ENCODE measurements around the gene NHLRC4. TPM values are rescaled to one million over a fixed set of nuclear protein-coding genes. Genes with fewer than 3 reads are reported as not detected.
A peak's percentile ranks its signal among the peaks of the same experiment; 100 is the strongest.

Gene NHLRC4
- total and polyA plus RNA-seq, 12 donors = 0.57 to 22.3 (median 6.3) TPM

GRCh38 chr16:543301-544164 lies 23.3 kb upstream of the NHLRC4 start:
- H3K27ac ChIP-seq = no peak overlapping the region
- peaks cover 0 to 4% of the 10 kb centered on the region in 2 donors for H3K4me1 ChIP-seq (replicated peaks in 1 of 2)
- intact Hi-C loops (cut with DNase I) = loop anchor here in 1 of 2 donors (5.0 kb wide), 1 partner anchor 39 kb away; no protein-coding TSS in a partner anchor
- no peak for DNase-seq
- no peaks in the 10 kb centered on the region for H3K9me3 ChIP-seq (replicated peaks in 1 of 3)
- no peak for TF ChIP-seq CTCF (IDR thresholded peaks at IDR 0.05)
- no peak for TF ChIP-seq POLR2A (IDR thresholded peaks at IDR 0.05)
- no peaks in the 10 kb centered on the region for H3K27me3 ChIP-seq
- H3K4me3 ChIP-seq = no peak overlapping the region
- H3K36me3 ChIP-seq (replicated peaks in 1 of 2) = peaks cover 0 to 2% of the 10 kb centered on the region in 2 donors
- WGBS, 4 donors = 90 to 95% (median 92%) methylated on average over 25 to 51 of the region's 51 CpGs

GRCh38 chr16:544517-544916 lies 22.3 kb upstream of the NHLRC4 start:
- TF ChIP-seq CTCF (IDR thresholded peaks at IDR 0.05) (no peak), POLR2A (IDR thresholded peaks at IDR 0.05) (no peak)
- WGBS, 4 donors = 87 to 93% (median 91%) methylated on average over 23 to 46 of the region's 46 CpGs
- H3K27me3 ChIP-seq = no peaks in the 10 kb centered on the region
- no peak overlapping the region for H3K27ac ChIP-seq
- H3K4me1 ChIP-seq (replicated peaks in 1 of 2) = peaks cover 0 to 4% of the 10 kb centered on the region in 2 donors
- no peaks in the 10 kb centered on the region for H3K9me3 ChIP-seq (replicated peaks in 1 of 3)
- intact Hi-C loops (cut with DNase I) = loop anchor here in 1 of 2 donors (5.0 kb wide), 1 partner anchor 38 kb away; no protein-coding TSS in a partner anchor
- no peak overlapping the region for H3K4me3 ChIP-seq
- peaks cover 0 to 9% of the 10 kb centered on the region in 2 donors for H3K36me3 ChIP-seq (replicated peaks in 1 of 2)
- DNase-seq = no peak

GRCh38 chr16:546909-547770 lies 19.7 kb upstream of the NHLRC4 start:
- TF ChIP-seq POLR2A (IDR thresholded peaks at IDR 0.05) (no peak), CTCF (IDR thresholded peaks at IDR 0.05) (peak; percentile 67 to 86 (median 75))
- no peaks in the 10 kb centered on the region for H3K27me3 ChIP-seq
- peaks cover 0 to 4% of the 10 kb centered on the region in 2 donors for H3K4me1 ChIP-seq (replicated peaks in 1 of 2)
- H3K36me3 ChIP-seq (replicated peaks in 1 of 2) = peaks cover 0 to 26% of the 10 kb centered on the region in 2 donors
- H3K27ac ChIP-seq = no peak overlapping the region
- H3K9me3 ChIP-seq (replicated peaks in 1 of 3) = no peaks in the 10 kb centered on the region
- WGBS, 4 donors = 43 to 67% (median 56%) methylated on average over 21 to 60 of the region's 60 CpGs
- intact Hi-C loops (cut with DNase I) = no loop called here
- DNase-seq = peak; percentile 87 to 92 (median 90)
- H3K4me3 ChIP-seq = peak overlapping the region in 1 of 4 donors; percentile 28

- no peak overlapping the region for H3K27ac ChIP-seq
- H3K4me3 ChIP-seq = no peak overlapping the region
- H3K36me3 ChIP-seq (replicated peaks in 1 of 2) = peaks cover 0 to 33% of the 10 kb centered on the region in 2 donors
- DNase-seq = no peak
- peaks cover 0 to 4% of the 10 kb centered on the region in 2 donors for H3K4me1 ChIP-seq (replicated peaks in 1 of 2)
- no peaks in the 10 kb centered on the region for H3K27me3 ChIP-seq
- H3K9me3 ChIP-seq (replicated peaks in 1 of 3) = no peaks in the 10 kb centered on the region
- 92 to 100% (median 93%) methylated on average over 2 to 21 of the region's 21 CpGs for WGBS, 4 donors
- TF ChIP-seq CTCF (IDR thresholded peaks at IDR 0.05) (no peak), POLR2A (IDR thresholded peaks at IDR 0.05) (no peak)
- intact Hi-C loops (cut with DNase I) = no loop called here
Measured at GRCh38 chr16:548586-548985, 18.2 kb upstream of the NHLRC4 start.
